H1 (cell line): ENCODE measurements around the gene CFL2. TPM values are rescaled to one million over a fixed set of nuclear protein-coding genes. Genes with fewer than 3 reads are reported as not detected.

Experiments used
- CTCF ChIA-PET: fragments of 300-600 bp; sonication (Branson Sonifier 250); formaldehyde crosslinking; loops from one replicate; lab custom pipeline; 2021; ENCODE audit not compliant: partially characterized antibody; lab: Charles Lee
- POLR2A ChIA-PET: fragments of 300-600 bp; sonication (Branson Sonifier 250); formaldehyde crosslinking; loops from one replicate; lab custom pipeline; 2021; ENCODE audit warnings: inconsistent platforms; ENCODE audit not compliant: partially characterized antibody; lab: Charles Lee
- DNase-seq, 2 experiments: peaks; one replicate each; pipeline versions ENCODE4 v3.0.0 to v3.0.0-alpha.2; 2010 to 2022; ENCODE audit warnings: low spot score in 2 of 2, low read depth in 1 of 2, mixed read lengths in 1 of 2
- FAIRE-seq: peaks from 2 replicates; lab custom pipeline; 2011; peaks lifted over from hg19 to GRCh38; lab: Jason Lieb, UNC
- H2AFZ ChIP-seq: 2 replicates; pipeline ENCODE4 v1.8.1; 2012; ENCODE audit warnings: low read length, inconsistent platforms
- H2AK5ac ChIP-seq: 2 replicates; pipeline ENCODE4 v1.6.1; 2013; ENCODE audit warnings: low read depth, low read length
- H2BK120ac ChIP-seq: replicated peaks from 2 replicates; pipeline ENCODE3; 2013; ENCODE audit warnings: low read depth, low read length, inconsistent platforms
- H2BK12ac ChIP-seq: 2 replicates; pipeline ENCODE4 v1.6.1; 2013; ENCODE audit warnings: low read depth, low read length
- H2BK15ac ChIP-seq: 2 replicates; pipeline ENCODE4 v1.6.1; 2013; ENCODE audit warnings: low read length
- H2BK20ac ChIP-seq: 2 replicates; pipeline ENCODE4 v1.6.1; 2013; ENCODE audit warnings: low read length
- H2BK5ac ChIP-seq: 2 replicates; pipeline ENCODE4 v1.6.1; 2013; ENCODE audit warnings: low read depth, low read length
- H3K14ac ChIP-seq: 2 replicates; pipeline ENCODE4 v1.6.1; 2013; ENCODE audit warnings: inconsistent platforms; ENCODE audit not compliant: insufficient read length
- H3K18ac ChIP-seq: 2 replicates; pipeline ENCODE4 v1.6.1; 2013; ENCODE audit warnings: low read length; ENCODE audit errors: extremely low read depth
- H3K23ac ChIP-seq: 2 replicates; pipeline ENCODE4 v1.6.1; 2013; ENCODE audit warnings: inconsistent platforms; ENCODE audit not compliant: insufficient read length
- H3K23me2 ChIP-seq: 2 replicates; pipeline ENCODE4 v1.6.1; 2013; ENCODE audit warnings: low read depth, low read length
- H3K27ac ChIP-seq: 2 replicates; pipeline ENCODE4 v1.6.1; 2011; ENCODE audit warnings: low read depth, low read length, inconsistent platforms
- H3K27me3 ChIP-seq, 4 experiments: replicated peaks in 1 of 4; 1 replicate in 1 of 4; 2 replicates in 3 of 4; pipeline versions ENCODE4 v1.6.1 to v1.8.1; 2011 to 2013; ENCODE audit warnings: low read length in 3 of 4, mild to moderate bottlenecking in 3 of 4, inconsistent platforms in 2 of 4, mixed read lengths in 2 of 4, moderate library complexity in 1 of 4; ENCODE audit not compliant: control insufficient read depth in 3 of 4, insufficient read depth in 3 of 4; ENCODE audit errors: extremely low read depth in 1 of 4
- H3K36me3 ChIP-seq, 4 experiments: 2 replicates each; pipeline versions ENCODE4 v1.6.1 to v1.8.1; 2011 to 2013; ENCODE audit warnings: mild to moderate bottlenecking in 4 of 4, low read length in 3 of 4, moderate library complexity in 2 of 4, control low read depth in 1 of 4, inconsistent platforms in 1 of 4; ENCODE audit not compliant: insufficient read depth in 4 of 4, control insufficient read depth in 2 of 4
- H3K4ac ChIP-seq: replicated peaks from 2 replicates; pipeline ENCODE3; 2013; ENCODE audit warnings: low read length, low read depth, mixed read lengths, inconsistent platforms; ENCODE audit not compliant: insufficient read length
- H3K4me1 ChIP-seq, 4 experiments: replicated peaks in 1 of 4; 1 replicate in 1 of 4; 2 replicates in 3 of 4; pipeline versions ENCODE4 v1.6.1 to v1.8.1; 2011 to 2013; ENCODE audit warnings: low read length in 3 of 4, inconsistent platforms in 2 of 4, mixed read lengths in 1 of 4; ENCODE audit not compliant: insufficient read depth in 4 of 4, control insufficient read depth in 3 of 4
- H3K4me2 ChIP-seq, 2 experiments: 2 replicates each; pipeline versions ENCODE4 v1.6.1 to v1.8.1; 2011 to 2013; ENCODE audit warnings: low read depth in 2 of 2, low read length in 2 of 2, control low read depth in 1 of 2, inconsistent platforms in 1 of 2, mild to moderate bottlenecking in 1 of 2; ENCODE audit not compliant: insufficient read depth in 1 of 2
- H3K4me3 ChIP-seq, 4 experiments: fragments of 200-600, 300-600 bp in 1 of 4; sonication (generic), shearing (Covaris generic), sonication (Bioruptor Twin) in 1 of 4; 2 replicates each; pipeline versions ENCODE4 v1.5.1 to v1.8.1; 2011 to 2016; ENCODE audit warnings: low read length in 4 of 4, low read depth in 3 of 4, control low read depth in 2 of 4, inconsistent platforms in 2 of 4, mild to moderate bottlenecking in 2 of 4, mixed read lengths in 1 of 4, moderate library complexity in 1 of 4; ENCODE audit not compliant: insufficient read depth in 2 of 4; ENCODE audit errors: extremely low read depth in 1 of 4
- H3K56ac ChIP-seq: replicated peaks from 2 replicates; pipeline ENCODE3; 2013; ENCODE audit warnings: low read depth, mild to moderate bottlenecking, mixed read lengths, low read length, inconsistent platforms; ENCODE audit not compliant: insufficient read length
- H3K79me1 ChIP-seq: 2 replicates; pipeline ENCODE4 v1.6.1; 2013; ENCODE audit warnings: low read depth, low read length, control low read depth
- H3K79me2 ChIP-seq, 2 experiments: 2 replicates each; pipeline versions ENCODE4 v1.6.1 to v1.8.1; 2012 to 2013; ENCODE audit warnings: low read length in 2 of 2, mild to moderate bottlenecking in 2 of 2, inconsistent platforms in 1 of 2; ENCODE audit not compliant: insufficient read depth in 2 of 2, control insufficient read depth in 1 of 2
- H3K9ac ChIP-seq, 4 experiments: replicated peaks in 1 of 4; 1 replicate in 1 of 4; 2 replicates in 3 of 4; pipeline versions ENCODE4 v1.6.1 to v1.8.1; 2011 to 2013; ENCODE audit warnings: low read depth in 3 of 4, low read length in 3 of 4, control low read depth in 2 of 4, mild to moderate bottlenecking in 2 of 4, moderate library complexity in 2 of 4, inconsistent platforms in 1 of 4; ENCODE audit errors: extremely low read depth in 1 of 4
- H3K9me3 ChIP-seq, 2 experiments: 2 replicates each; pipeline versions ENCODE4 v1.6.1 to v1.8.1; 2012 to 2013; ENCODE audit warnings: mild to moderate bottlenecking in 2 of 2, moderate library complexity in 2 of 2, control low read depth in 1 of 2, inconsistent platforms in 1 of 2, low read depth in 1 of 2, low read length in 1 of 2, mixed read lengths in 1 of 2; ENCODE audit not compliant: insufficient read depth in 2 of 2
- H4K20me1 ChIP-seq, 2 experiments: replicated peaks in 1 of 2; 2 replicates each; pipeline versions ENCODE3 to v1.8.1; 2011 to 2013; ENCODE audit warnings: inconsistent platforms in 2 of 2, low read length in 2 of 2, mild to moderate bottlenecking in 1 of 2; ENCODE audit not compliant: insufficient read depth in 2 of 2, control insufficient read depth in 1 of 2
- H4K5ac ChIP-seq: 2 replicates; pipeline ENCODE4 v1.6.1; 2013; ENCODE audit warnings: low read length, low read depth, mixed read lengths, inconsistent platforms; ENCODE audit not compliant: insufficient read length
- H4K8ac ChIP-seq: 2 replicates; pipeline ENCODE4 v1.8.0; 2013; ENCODE audit warnings: mild to moderate bottlenecking, moderate library complexity, low read length, inconsistent platforms; ENCODE audit not compliant: insufficient read depth; ENCODE audit errors: extremely low read depth
- H4K91ac ChIP-seq: replicated peaks from 2 replicates; pipeline ENCODE3; 2013; ENCODE audit warnings: low read length, mixed read lengths, inconsistent platforms; ENCODE audit not compliant: insufficient read length
- BACH1 ChIP-seq: IDR thresholded peaks from 2 replicates; pipeline ENCODE4 v1.6.1; 2012; ENCODE audit warnings: low read length, improper control_type of control experiment
- CTCF ChIP-seq, 3 experiments: IDR thresholded peaks; 1 replicate in 2 of 3; 2 replicates in 1 of 3; pipeline versions ENCODE4 v1.5.1 to v1.6.1; 2011; ENCODE audit warnings: low read length in 3 of 3, mild to moderate bottlenecking in 3 of 3, inconsistent platforms in 2 of 3, low read depth in 1 of 3, moderate library complexity in 1 of 3; ENCODE audit not compliant: insufficient read depth in 1 of 3; ENCODE audit errors: control extremely low read depth in 1 of 3
- FOSL1 ChIP-seq: IDR thresholded peaks from 2 replicates; pipeline ENCODE4 v1.6.1; 2011; ENCODE audit warnings: mild to moderate bottlenecking, low read depth, low read length, moderate library complexity; ENCODE audit not compliant: insufficient read depth
- GABPA ChIP-seq: IDR thresholded peaks from 2 replicates; pipeline ENCODE4 v1.6.1; 2011; ENCODE audit warnings: mild to moderate bottlenecking, low read length, moderate library complexity, borderline replicate concordance; ENCODE audit not compliant: insufficient read depth
- KDM4A ChIP-seq: IDR thresholded peaks from one replicate; pipeline ENCODE4 v1.7.1; 2012; ENCODE audit warnings: low read depth, mild to moderate bottlenecking, moderate library complexity, low read length, inconsistent platforms; ENCODE audit not compliant: severe bottlenecking
- KDM5A ChIP-seq: fragments of 200-600 bp; IDR thresholded peaks from 2 replicates; pipeline ENCODE4 v1.7.1; 2012; ENCODE audit warnings: mild to moderate bottlenecking, low read length, inconsistent platforms, mixed read lengths
- MAX ChIP-seq: IDR thresholded peaks from 2 replicates; pipeline ENCODE4 v1.6.1; 2012; ENCODE audit warnings: inconsistent platforms
- SRF ChIP-seq: IDR thresholded peaks from 2 replicates; pipeline ENCODE4 v1.6.1; 2011; ENCODE audit warnings: mild to moderate bottlenecking, low read depth, low read length, moderate library complexity
- YY1 ChIP-seq: IDR thresholded peaks from 2 replicates; pipeline ENCODE4 v1.6.1; 2011; ENCODE audit warnings: low read depth, mild to moderate bottlenecking, low read length
- polyA plus RNA-seq, 7 experiments: library from polyadenylated mRNA; depleted of rRNA in 3 of 7; stranded (reverse) in 5 of 7; unstranded in 2 of 7; fragments of >200 nt in 5 of 7; fragments of 200-250 nt in 2 of 7; gene quantifications; 1 replicate in 5 of 7; 2 replicates in 1 of 7; 4 replicates in 1 of 7; pipeline versions ENCODE4 v1.2.1 to v1.2.3, GENCODE V29; 2011 to 2013; ENCODE audit warnings: missing spikeins in 2 of 7, mixed read lengths in 2 of 7
- total RNA-seq: library from RNA; stranded (reverse); fragmentation: NEBNext Ultra II Directional; extraction: Animal tissue kit (Norgen Biotek cat#: 25700); gene quantifications from 2 replicates; pipeline ENCODE4 v1.2.1, GENCODE V29; 2021

The CFL2 gene
- total and polyA plus RNA-seq, 2 of the 8 experiments (the other 6 are each of a cell fraction or from before 2014, with no cell fraction given) = 9.7 to 20.5 TPM

- H2BK120ac ChIP-seq = no peak overlapping the region
- no peaks in the 10 kb centered on the region for H3K79me1 ChIP-seq
- H2AK5ac ChIP-seq = no peak overlapping the region
- H3K9ac ChIP-seq = no peak overlapping the region
- POLR2A ChIA-PET = no interaction called here
- no peaks in the 10 kb centered on the region; a peak in 1 of 8 replicates for H3K36me3 ChIP-seq
- H4K20me1 ChIP-seq = no peaks in the 10 kb centered on the region
- H3K4me2 ChIP-seq = no peak overlapping the region
- H3K79me2 ChIP-seq = no peaks in the 10 kb centered on the region
- H2BK12ac ChIP-seq = no peak overlapping the region
- no peak overlapping the region for H2BK15ac ChIP-seq
- no peak overlapping the region for H3K18ac ChIP-seq
- no peak overlapping the region for H3K4me3 ChIP-seq
- no peak overlapping the region for H2BK5ac ChIP-seq
- no peak overlapping the region for H3K4ac ChIP-seq
- DNase-seq (no peak), FAIRE-seq (no peak)
- no peak overlapping the region for H4K8ac ChIP-seq
- H3K27me3 ChIP-seq = no peaks in the 10 kb centered on the region
- H3K9me3 ChIP-seq = no peaks in the 10 kb centered on the region
- no peak overlapping the region for H2BK20ac ChIP-seq
- no peak overlapping the region for H4K91ac ChIP-seq
- H3K14ac ChIP-seq = no peak overlapping the region
- H3K23me2 ChIP-seq = no peaks in the 10 kb centered on the region
- CTCF ChIA-PET = interaction anchor here (0.6 to 3.2 kb wide), 3 partner anchors 9 to 415 kb away, joined by 3 to 7 read pairs (median 4); no protein-coding TSS in a partner anchor
- no peak overlapping the region for H3K23ac ChIP-seq
- H4K5ac ChIP-seq = no peak overlapping the region
- no peak overlapping the region for H3K56ac ChIP-seq
- H2AFZ ChIP-seq = no peak overlapping the region
- H3K27ac ChIP-seq = no peak overlapping the region
- peaks cover 2 to 5% (median 2%) of the 10 kb centered on the region in 4 experiments; a peak in 4 of 7 replicates for H3K4me1 ChIP-seq
- TF ChIP-seq BACH1 (no peak), YY1 (no peak), MAX (no peak), FOSL1 (no peak), KDM5A (no peak), KDM4A (no peak), CTCF (IDR thresholded peaks at IDR 0.05; ENCODE audit: control extremely low read depth in 1 of 3, insufficient read depth in 1 of 3, low read depth in 1 of 3, low read length in 3 of 3) (no peak), SRF (no peak), GABPA (no peak)
Observed at GRCh38 chr14:34684578-34684977, 29.8 kb downstream of the CFL2 start.
